HepG2 (cell line): ENCODE results near the gene RTF1. TPM values are rescaled to one million over a fixed set of nuclear protein-coding genes. Genes with fewer than 3 reads are reported as not detected.

Experiments
- ATAC-seq: fragments of 200-7000 bp; cut with Tn5 transposase; 3 replicates; pipeline ENCODE4 v1.9.1; 2020; ENCODE audit warnings: mild to moderate bottlenecking, moderate library complexity
- BruUV-seq: library from RNA; stranded (reverse); fragments of 400-500 nt; replicated peaks from 2 replicates; lab custom pipeline; 2021; lab: Mats Ljungman, UMichigan
- CTCF ChIA-PET: fragments of 300-600 bp; formaldehyde crosslinking; extraction: SDS; loops from one replicate; lab custom pipeline; 2021; ENCODE audit warnings: low total read pairs, inconsistent platforms, low intra/inter-chr PET ratio; lab: Yijun Ruan, JAX
- POLR2A ChIA-PET: fragments of 350-600 bp; sonication (Branson Sonifier 250); formaldehyde crosslinking; loops from one replicate; lab custom pipeline; 2020; ENCODE audit warnings: antibody characterized with exemption, inconsistent platforms; lab: Yijun Ruan, JAX
- DNase-seq: peaks from one replicate; pipeline ENCODE4 v3.0.0-alpha.2; 2015; ENCODE audit warnings: low spot score
- FAIRE-seq: peaks from 3 replicates; lab custom pipeline; 2011; peaks lifted over from hg19 to GRCh38; lab: Jason Lieb, UNC
- H2AFZ ChIP-seq: one replicate; pipeline ENCODE4 v1.6.1; 2011; ENCODE audit warnings: low read length, inconsistent platforms
- H3K27ac ChIP-seq: fragments of 300-600 bp; 3 replicates; pipeline ENCODE4 v1.8.0; 2011; ENCODE audit warnings: mixed run types, mild to moderate bottlenecking, mixed read lengths, low read length, inconsistent platforms; ENCODE audit not compliant: insufficient read depth; ENCODE audit errors: extremely low read length
- H3K27me3 ChIP-seq, 2 experiments: fragments of 200-600 bp in 1 of 2; 2 replicates in 1 of 2; 3 replicates in 1 of 2; pipeline versions ENCODE4 v1.6.0 to v1.8.0; 2011; ENCODE audit warnings: low read length in 2 of 2, mild to moderate bottlenecking in 2 of 2, moderate library complexity in 2 of 2, inconsistent platforms in 1 of 2; ENCODE audit not compliant: insufficient read depth in 2 of 2, control insufficient read depth in 1 of 2
- H3K36me3 ChIP-seq, 2 experiments: fragments of 200-600 bp in 1 of 2; replicated peaks in 1 of 2; 2 replicates in 1 of 2; 3 replicates in 1 of 2; pipeline versions ENCODE4 v1.5.1 to v1.8.0; 2011; ENCODE audit warnings: low read length in 2 of 2, inconsistent platforms in 1 of 2; ENCODE audit not compliant: insufficient read depth in 2 of 2, control insufficient read depth in 1 of 2
- H3K4me1 ChIP-seq: 2 replicates; pipeline ENCODE4 v1.5.1; 2012; ENCODE audit warnings: low read length, inconsistent platforms; ENCODE audit not compliant: insufficient read depth
- H3K4me2 ChIP-seq: 2 replicates; pipeline ENCODE4 v1.6.0; 2011; ENCODE audit warnings: low read depth, low read length, inconsistent platforms
- H3K4me3 ChIP-seq, 3 experiments: fragments of 200-600 bp in 1 of 3; sonication (generic), shearing (Covaris generic) in 1 of 3; replicated peaks in 1 of 3; 2 replicates each; pipeline ENCODE4 v1.5.1; 2011 to 2016; ENCODE audit warnings: low read length in 3 of 3, inconsistent platforms in 2 of 3, low read depth in 2 of 3, mild to moderate bottlenecking in 2 of 3, control low read depth in 1 of 3, mixed read lengths in 1 of 3; ENCODE audit not compliant: insufficient read depth in 1 of 3
- H3K79me2 ChIP-seq: one replicate; pipeline ENCODE4 v1.6.1; 2011; ENCODE audit warnings: low read length, inconsistent platforms; ENCODE audit not compliant: insufficient read depth
- H3K9ac ChIP-seq: 2 replicates; pipeline ENCODE4 v1.6.0; 2011; ENCODE audit warnings: mild to moderate bottlenecking, low read depth, low read length, inconsistent platforms; ENCODE audit not compliant: insufficient read depth
- H3K9me3 ChIP-seq: 2 replicates; pipeline ENCODE4 v1.5.1; 2012; ENCODE audit warnings: mild to moderate bottlenecking, low read length
- H4K20me1 ChIP-seq: 2 replicates; pipeline ENCODE4 v1.6.0; 2011; ENCODE audit warnings: inconsistent platforms, mild to moderate bottlenecking, low read length, moderate library complexity; ENCODE audit not compliant: insufficient read depth
- HNF4A ChIP-seq: sonication (generic); formaldehyde crosslinking; IDR thresholded peaks from 2 replicates; pipeline ENCODE4 v1.4.0; 2020; ENCODE audit warnings: missing genetic modification reagents
- NCOA2 ChIP-seq: sonication (generic); formaldehyde crosslinking; IDR thresholded peaks from 2 replicates; pipeline ENCODE4 v1.8.0; 2022; ENCODE audit warnings: inconsistent platforms
- NFKB2 ChIP-seq: sonication (generic); formaldehyde crosslinking; IDR thresholded peaks from 2 replicates; pipeline ENCODE4 v1.4.0; 2020; ENCODE audit warnings: missing genetic modification reagents, borderline replicate concordance
- NKX3-1 ChIP-seq: sonication (generic); formaldehyde crosslinking; IDR thresholded peaks from 2 replicates; pipeline ENCODE4 v1.5.0; 2020; ENCODE audit warnings: missing genetic modification reagents
- PHF20 ChIP-seq: sonication (generic); formaldehyde crosslinking; IDR thresholded peaks from 2 replicates; pipeline ENCODE4 v1.5.0; 2020; ENCODE audit warnings: mild to moderate bottlenecking, missing genetic modification reagents
- SAFB2 ChIP-seq: sonication (generic); formaldehyde crosslinking; IDR thresholded peaks from 2 replicates; pipeline ENCODE4 v1.5.1; 2020; ENCODE audit warnings: missing genetic modification reagents, low read depth, mild to moderate bottlenecking, borderline replicate concordance
- SCMH1 ChIP-seq: sonication (generic); formaldehyde crosslinking; IDR thresholded peaks from 2 replicates; pipeline ENCODE4 v1.9.0; 2021; ENCODE audit warnings: missing genetic modification reagents, mild to moderate bottlenecking, borderline replicate concordance
- SP1 ChIP-seq, 2 experiments: fragments of 450-650 bp in 1 of 2; sonication (generic) in 1 of 2; formaldehyde crosslinking in 1 of 2; IDR thresholded peaks; 2 replicates each; pipeline versions ENCODE4 v1.4.0 to v1.6.1; 2016 to 2020; ENCODE audit warnings: missing genetic modification reagents in 1 of 2
- TBP ChIP-seq: sonication (generic); formaldehyde crosslinking; IDR thresholded peaks from 2 replicates; pipeline ENCODE4 v1.5.0; 2020; ENCODE audit warnings: missing genetic modification reagents
- TCF12 ChIP-seq, 2 experiments: fragments of 450-650 bp in 1 of 2; sonication (generic) in 1 of 2; formaldehyde crosslinking in 1 of 2; IDR thresholded peaks; 2 replicates each; pipeline versions ENCODE4 v1.6.1 to v1.8.0; 2017 to 2022; ENCODE audit warnings: antibody characterized with exemption in 1 of 2, mild to moderate bottlenecking in 1 of 2, missing genetic modification reagents in 1 of 2, moderate library complexity in 1 of 2
- ZNF225 ChIP-seq: sonication (generic); formaldehyde crosslinking; IDR thresholded peaks from 2 replicates; pipeline ENCODE4 v1.4.0; 2020; ENCODE audit warnings: mild to moderate bottlenecking, missing genetic modification reagents
- ZNF24 ChIP-seq: fragments of 450-650 bp; IDR thresholded peaks from 2 replicates; pipeline ENCODE4 v1.6.1; 2017; ENCODE audit warnings: antibody characterized with exemption, mild to moderate bottlenecking
- ZNF431 ChIP-seq: sonication (generic); formaldehyde crosslinking; IDR thresholded peaks from 2 replicates; pipeline ENCODE4 v1.9.0; 2022; ENCODE audit warnings: missing genetic modification reagents, low read depth, mild to moderate bottlenecking, borderline replicate concordance
- ZNF549 ChIP-seq: sonication (generic); formaldehyde crosslinking; IDR thresholded peaks from 2 replicates; pipeline ENCODE4 v1.5.0; 2020; ENCODE audit warnings: missing genetic modification reagents
- ZNF776 ChIP-seq: sonication (generic); formaldehyde crosslinking; IDR thresholded peaks from 2 replicates; pipeline ENCODE4 v1.4.0; 2020; ENCODE audit warnings: mild to moderate bottlenecking, missing genetic modification reagents
- WGBS: methylation state at CpG from one replicate; pipeline ENCODE4 v1.1.6; 2017; ENCODE audit warnings: low lambda C conversion rate; 5-methylcytosine and 5-hydroxymethylcytosine counted together
- in situ Hi-C: cut with HindIII; loops from 2 replicates; pipeline ENCODE4 v1.10.0; 2017; ENCODE audit warnings: low pct_unique_long_range_greater_than_20kb; ENCODE audit not compliant: extremely low pct_ligation_motif_present
- intact Hi-C: fragments of 100-400 bp; cut with micrococcal nuclease; formaldehyde crosslinking; loops from one replicate; pipeline ENCODE4 v1.10.0; 2022; ENCODE audit not compliant: unreplicated experiment
- polyA plus RNA-seq, 8 experiments: library from polyadenylated mRNA; depleted of rRNA in 3 of 8; stranded (reverse) in 7 of 8; unstranded in 1 of 8; fragments of >200 nt; fragmentation: Illumina TruSeq in 4 of 8; extraction: Trizol in 4 of 8; gene quantifications; 2 replicates each; pipeline versions ENCODE4 v1.2.1 to v1.2.3, GENCODE V29; 2011 to 2016; ENCODE audit warnings: low read depth in 4 of 8, missing spikeins in 1 of 8, mixed read lengths in 1 of 8; ENCODE audit not compliant: insufficient read depth in 1 of 8
- total RNA-seq, 5 experiments: library from RNA; depleted of rRNA; stranded (reverse); fragments of >200 nt; fragmentation: Illumina TruSeq; extraction: Trizol; gene quantifications; 2 replicates each; pipeline ENCODE4 v1.2.3, GENCODE V29; 2016; ENCODE audit warnings: low read depth in 1 of 5
- TF ChIP-seq, protein P1 (sequence below): sonication (generic); formaldehyde crosslinking; IDR thresholded peaks from 2 replicates; pipeline ENCODE4 v1.5.0; 2020; ENCODE audit warnings: missing genetic modification reagents
- TF ChIP-seq, protein P2 (sequence below): IDR thresholded peaks from 2 replicates; pipeline ENCODE4 v1.6.1; 2012; ENCODE audit warnings: low read depth, low read length, improper control_type of control experiment
- TF ChIP-seq, protein P3 (sequence below): sonication (generic); formaldehyde crosslinking; IDR thresholded peaks from 2 replicates; pipeline ENCODE4 v1.5.0; 2020; ENCODE audit warnings: mild to moderate bottlenecking, low read depth, missing genetic modification reagents, borderline replicate concordance
- TF ChIP-seq, protein P4 (sequence below): sonication (generic); formaldehyde crosslinking; IDR thresholded peaks from 2 replicates; pipeline ENCODE4 v1.8.0; 2022; ENCODE audit warnings: mild to moderate bottlenecking, missing genetic modification reagents, moderate library complexity

RTF1 gene
- total and polyA plus RNA-seq, 2 of the 13 experiments (the other 11 are each of a cell fraction or from before 2014, with no cell fraction given): 13.9 to 17.9 TPM

DNA sequence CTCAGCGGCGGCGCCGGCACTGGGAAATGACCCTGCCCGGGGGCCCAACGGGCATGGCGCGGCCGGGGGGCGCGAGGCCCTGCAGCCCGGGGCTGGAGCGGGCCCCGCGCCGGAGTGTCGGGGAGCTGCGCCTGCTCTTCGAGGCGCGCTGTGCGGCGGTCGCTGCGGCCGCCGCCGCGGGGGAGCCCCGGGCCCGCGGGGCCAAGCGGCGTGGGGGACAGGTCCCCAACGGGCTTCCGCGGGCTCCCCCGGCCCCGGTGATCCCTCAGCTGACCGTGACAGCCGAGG is 77.0 kb downstream of the RTF1 start (continued):
- TF ChIP-seq, protein P1, sequence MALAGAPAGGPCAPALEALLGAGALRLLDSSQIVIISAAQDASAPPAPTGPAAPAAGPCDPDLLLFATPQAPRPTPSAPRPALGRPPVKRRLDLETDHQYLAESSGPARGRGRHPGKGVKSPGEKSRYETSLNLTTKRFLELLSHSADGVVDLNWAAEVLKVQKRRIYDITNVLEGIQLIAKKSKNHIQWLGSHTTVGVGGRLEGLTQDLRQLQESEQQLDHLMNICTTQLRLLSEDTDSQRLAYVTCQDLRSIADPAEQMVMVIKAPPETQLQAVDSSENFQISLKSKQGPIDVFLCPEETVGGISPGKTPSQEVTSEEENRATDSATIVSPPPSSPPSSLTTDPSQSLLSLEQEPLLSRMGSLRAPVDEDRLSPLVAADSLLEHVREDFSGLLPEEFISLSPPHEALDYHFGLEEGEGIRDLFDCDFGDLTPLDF (CRISPR knock-in tag): no peak
- TF ChIP-seq, protein P2, sequence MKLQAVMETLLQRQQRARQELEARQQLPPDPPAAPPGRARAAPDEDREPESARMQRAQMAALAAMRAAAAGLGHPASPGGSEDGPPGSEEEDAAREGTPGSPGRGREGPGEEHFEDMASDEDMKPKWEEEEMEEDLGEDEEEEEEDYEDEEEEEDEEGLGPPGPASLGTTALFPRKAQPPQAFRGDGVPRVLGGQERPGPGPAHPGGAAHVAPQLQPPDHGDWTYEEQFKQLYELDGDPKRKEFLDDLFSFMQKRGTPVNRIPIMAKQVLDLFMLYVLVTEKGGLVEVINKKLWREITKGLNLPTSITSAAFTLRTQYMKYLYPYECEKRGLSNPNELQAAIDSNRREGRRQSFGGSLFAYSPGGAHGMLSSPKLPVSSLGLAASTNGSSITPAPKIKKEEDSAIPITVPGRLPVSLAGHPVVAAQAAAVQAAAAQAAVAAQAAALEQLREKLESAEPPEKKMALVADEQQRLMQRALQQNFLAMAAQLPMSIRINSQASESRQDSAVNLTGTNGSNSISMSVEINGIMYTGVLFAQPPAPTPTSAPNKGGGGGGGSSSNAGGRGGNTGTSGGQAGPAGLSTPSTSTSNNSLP: no peak
- TF ChIP-seq, protein P3, sequence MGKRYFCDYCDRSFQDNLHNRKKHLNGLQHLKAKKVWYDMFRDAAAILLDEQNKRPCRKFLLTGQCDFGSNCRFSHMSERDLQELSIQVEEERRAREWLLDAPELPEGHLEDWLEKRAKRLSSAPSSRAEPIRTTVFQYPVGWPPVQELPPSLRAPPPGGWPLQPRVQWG (CRISPR knock-in tag): no peak
- TF ChIP-seq NKX3-1 (CRISPR knock-in tag) (no peak), HNF4A (no peak), SAFB2 (no peak), ZNF776 (CRISPR knock-in tag) (0 out of 2 replicates have a peak, but pooled peaks have one; percentile 17), PHF20 (CRISPR knock-in tag) (no peak)

DNA sequence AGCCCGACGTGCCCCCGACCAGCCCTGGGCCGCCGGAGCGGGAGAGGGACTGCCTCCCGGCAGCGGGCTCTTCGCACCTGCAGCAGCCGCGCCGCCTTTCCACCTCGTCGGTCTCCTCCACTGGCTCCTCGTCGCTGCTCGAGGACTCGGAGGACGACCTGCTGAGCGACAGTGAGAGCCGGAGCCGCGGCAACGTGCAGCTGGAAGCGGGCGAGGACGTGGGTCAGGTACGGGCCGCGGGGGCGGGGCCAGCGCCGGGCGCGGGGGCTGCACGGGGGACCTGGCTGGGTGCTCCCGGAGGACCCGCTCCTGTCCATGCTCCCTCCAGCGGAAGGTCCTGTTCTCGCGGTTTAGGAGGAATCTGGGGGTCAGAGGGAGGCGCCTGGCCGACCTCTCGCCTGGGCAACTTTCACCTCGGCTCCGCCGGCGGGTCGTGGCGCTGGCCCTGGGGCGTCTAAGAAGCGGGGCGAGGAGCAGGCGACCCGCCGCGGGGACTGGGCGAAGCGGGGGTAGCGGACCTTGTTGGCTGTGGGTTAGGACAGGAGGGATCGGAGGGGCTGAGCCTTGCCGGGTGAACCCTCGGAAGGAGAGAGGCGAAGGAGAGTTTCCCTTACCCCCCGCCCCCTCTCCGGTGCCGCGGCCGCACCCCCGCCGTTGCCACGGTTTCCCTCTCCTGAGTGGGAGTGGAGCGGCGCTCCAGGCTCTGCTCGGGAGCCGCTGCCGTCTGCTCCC is 77.5 kb downstream of the RTF1 start:
- BruUV-seq: no TSS peak
- ChIA-PET CTCF (interaction anchor here (1.3 kb wide), 1 partner anchor 29 kb away, joined by 4 read pairs; no protein-coding TSS in a partner anchor), POLR2A (interaction anchor here (0.6 to 1.8 kb wide), 3 partner anchors 50 to 793 kb away, joined by 3 to 10 read pairs (median 3); partner anchors contain the start of gene RPAP1)
- ATAC-seq (peak; percentile 30), FAIRE-seq (peak; percentile 15), DNase-seq (peak; percentile 73)
- intact Hi-C loops: loop anchor here (5.0 kb wide), 1 partner anchor 212 kb away; no protein-coding TSS in a partner anchor
- in situ Hi-C loops: no loop called here
- Histone ChIP-seq H4K20me1 (no peaks in the 10 kb centered on the region), H3K27me3 (no peaks in the 10 kb centered on the region), H3K4me1 (peaks cover 31% of the 10 kb centered on the region), H3K36me3 (peaks cover 0 to under 1% of the 10 kb centered on the region in 2 experiments; a peak in 2 of 5 replicates), H3K79me2 (peaks cover 48% of the 10 kb centered on the region), H3K9me3 (no peaks in the 10 kb centered on the region), H3K4me2 (peak overlapping the region; percentile 94), H2AFZ (no peak overlapping the region), H3K9ac (peak overlapping the region; percentile 86), H3K4me3 (peak overlapping the region; percentile 78 to 85 (median 83)), H3K27ac (peak overlapping the region; percentile 97)
- no CpG with 5 or more reads among the region's 77 CpGs for WGBS
- TF ChIP-seq SCMH1 (CRISPR knock-in tag): no peak
- no peak for TF ChIP-seq TCF12 (IDR thresholded peaks at IDR 0.05)
- no peak for TF ChIP-seq TCF12 (CRISPR knock-in tag; IDR thresholded peaks at IDR 0.05)
- no peak for TF ChIP-seq ZNF549 (CRISPR knock-in tag)
- TF ChIP-seq ZNF24: no peak
- TF ChIP-seq NFKB2 (CRISPR knock-in tag): no peak; the same call in 1 of the 2 replicates
- TF ChIP-seq ZNF431 (CRISPR knock-in tag): 0 out of 2 replicates have a peak, but pooled peaks have one; percentile 31
- TF ChIP-seq NCOA2 (CRISPR knock-in tag): no peak
- TF ChIP-seq, protein P4, sequence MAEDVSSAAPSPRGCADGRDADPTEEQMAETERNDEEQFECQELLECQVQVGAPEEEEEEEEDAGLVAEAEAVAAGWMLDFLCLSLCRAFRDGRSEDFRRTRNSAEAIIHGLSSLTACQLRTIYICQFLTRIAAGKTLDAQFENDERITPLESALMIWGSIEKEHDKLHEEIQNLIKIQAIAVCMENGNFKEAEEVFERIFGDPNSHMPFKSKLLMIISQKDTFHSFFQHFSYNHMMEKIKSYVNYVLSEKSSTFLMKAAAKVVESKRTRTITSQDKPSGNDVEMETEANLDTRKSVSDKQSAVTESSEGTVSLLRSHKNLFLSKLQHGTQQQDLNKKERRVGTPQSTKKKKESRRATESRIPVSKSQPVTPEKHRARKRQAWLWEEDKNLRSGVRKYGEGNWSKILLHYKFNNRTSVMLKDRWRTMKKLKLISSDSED (CRISPR knock-in tag): no peak
- no peak for TF ChIP-seq SP1 (IDR thresholded peaks at IDR 0.05)
- peak; percentile 76 for TF ChIP-seq SP1 (CRISPR knock-in tag; IDR thresholded peaks at IDR 0.05)
- no peak for TF ChIP-seq TBP (CRISPR knock-in tag)
- TF ChIP-seq ZNF225 (CRISPR knock-in tag): peak; percentile 45; the same call in 1 of the 2 replicates
